ENCODE measurements around the gene KRTAP4-16.

DNA sequence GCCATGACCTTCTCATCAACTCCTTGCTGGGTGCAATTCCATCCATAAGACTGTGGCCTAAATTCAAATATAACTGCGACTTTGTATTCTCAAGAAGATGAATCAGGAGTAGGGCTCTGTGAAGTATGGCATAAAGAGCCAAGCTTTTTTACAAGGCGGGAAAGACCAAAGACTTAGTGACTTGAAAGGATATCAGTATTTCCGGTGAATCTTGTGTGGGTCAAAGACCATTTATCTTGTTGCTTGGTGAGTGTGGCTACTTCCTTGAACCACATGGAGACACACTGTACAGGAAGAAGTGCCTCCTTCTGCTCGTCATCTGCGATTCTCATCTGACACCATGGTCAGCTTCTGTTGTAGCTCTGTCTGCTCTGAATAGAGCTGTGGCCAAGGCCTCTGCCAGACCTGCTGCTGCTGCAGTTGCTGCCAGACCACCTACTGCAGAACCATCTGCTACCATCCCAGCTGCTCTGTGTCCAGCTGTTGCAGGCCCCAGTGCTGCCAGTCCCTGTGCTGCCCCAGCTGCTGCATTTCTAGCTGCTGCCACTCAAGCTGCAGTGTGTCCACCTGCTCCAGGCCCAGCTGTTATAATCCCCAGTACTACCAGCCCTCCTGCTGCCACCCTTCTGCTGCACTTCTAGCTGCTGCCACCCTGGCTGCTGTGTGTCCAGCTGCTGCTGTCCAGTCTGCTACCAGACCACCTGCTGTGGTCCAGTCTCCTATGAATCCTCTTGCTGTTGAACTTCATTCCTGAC lies 30.2 kb downstream of the KRTAP4-16 start:
- TF ChIP-seq, protein P1, sequence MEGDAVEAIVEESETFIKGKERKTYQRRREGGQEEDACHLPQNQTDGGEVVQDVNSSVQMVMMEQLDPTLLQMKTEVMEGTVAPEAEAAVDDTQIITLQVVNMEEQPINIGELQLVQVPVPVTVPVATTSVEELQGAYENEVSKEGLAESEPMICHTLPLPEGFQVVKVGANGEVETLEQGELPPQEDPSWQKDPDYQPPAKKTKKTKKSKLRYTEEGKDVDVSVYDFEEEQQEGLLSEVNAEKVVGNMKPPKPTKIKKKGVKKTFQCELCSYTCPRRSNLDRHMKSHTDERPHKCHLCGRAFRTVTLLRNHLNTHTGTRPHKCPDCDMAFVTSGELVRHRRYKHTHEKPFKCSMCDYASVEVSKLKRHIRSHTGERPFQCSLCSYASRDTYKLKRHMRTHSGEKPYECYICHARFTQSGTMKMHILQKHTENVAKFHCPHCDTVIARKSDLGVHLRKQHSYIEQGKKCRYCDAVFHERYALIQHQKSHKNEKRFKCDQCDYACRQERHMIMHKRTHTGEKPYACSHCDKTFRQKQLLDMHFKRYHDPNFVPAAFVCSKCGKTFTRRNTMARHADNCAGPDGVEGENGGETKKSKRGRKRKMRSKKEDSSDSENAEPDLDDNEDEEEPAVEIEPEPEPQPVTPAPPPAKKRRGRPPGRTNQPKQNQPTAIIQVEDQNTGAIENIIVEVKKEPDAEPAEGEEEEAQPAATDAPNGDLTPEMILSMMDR (IDR thresholded peaks at IDR 0.05) = no peak
- no peak for TF ChIP-seq POLR2A (IDR thresholded peaks at IDR 0.05)
